Skeletal muscle cell (primary cell): ENCODE data around the gene MFAP4.

Experiments
- DNase-seq: peaks from one replicate; pipeline ENCODE4 v3.0.0-alpha.2; 2010; ENCODE audit warnings: low read depth
- H3K4me3 ChIP-seq: 2 replicates; pipeline ENCODE4 v1.5.1; 2011; ENCODE audit warnings: low read depth, mild to moderate bottlenecking, control low read depth, low read length, moderate library complexity

Gene MFAP4

GRCh38 chr17:19341211-19341631 lies 45.8 kb downstream of the MFAP4 start:
- no peak for DNase-seq
- H3K4me3 ChIP-seq: no peak overlapping the region

- H3K4me3 ChIP-seq: no peak overlapping the region
- no peak for DNase-seq
Measured at GRCh38 chr17:19339341-19339815, 47.6 kb downstream of the MFAP4 start.

- no peak overlapping the region for H3K4me3 ChIP-seq
- no peak for DNase-seq
Measured at GRCh38 chr17:19338031-19338990, 48.7 kb downstream of the MFAP4 start.

GRCh38 chr17:19337712-19338023 lies 49.3 kb downstream of the MFAP4 start:
- DNase-seq: no peak
- H3K4me3 ChIP-seq: no peak overlapping the region

GRCh38 chr17:19336938-19337711 lies 49.9 kb downstream of the MFAP4 start:
- no peak for DNase-seq
- H3K4me3 ChIP-seq: no peak overlapping the region

- DNase-seq: no peak
- no peak overlapping the region for H3K4me3 ChIP-seq
Measured at GRCh38 chr17:19335951-19336631, 50.9 kb downstream of the MFAP4 start.

- DNase-seq: no peak
- no peak overlapping the region for H3K4me3 ChIP-seq
Measured at GRCh38 chr17:19334331-19334730, 52.7 kb downstream of the MFAP4 start.

GRCh38 chr17:19333736-19334290 lies 53.2 kb downstream of the MFAP4 start:
- H3K4me3 ChIP-seq: no peak overlapping the region
- DNase-seq: no peak
